Central memory CD4-positive, alpha-beta T cell (primary cell): ENCODE results near the gene LDB3.

Source experiments
- DNase-seq: peaks from one replicate; pipeline ENCODE4 v3.0.0; 2022

Gene LDB3

DNA sequence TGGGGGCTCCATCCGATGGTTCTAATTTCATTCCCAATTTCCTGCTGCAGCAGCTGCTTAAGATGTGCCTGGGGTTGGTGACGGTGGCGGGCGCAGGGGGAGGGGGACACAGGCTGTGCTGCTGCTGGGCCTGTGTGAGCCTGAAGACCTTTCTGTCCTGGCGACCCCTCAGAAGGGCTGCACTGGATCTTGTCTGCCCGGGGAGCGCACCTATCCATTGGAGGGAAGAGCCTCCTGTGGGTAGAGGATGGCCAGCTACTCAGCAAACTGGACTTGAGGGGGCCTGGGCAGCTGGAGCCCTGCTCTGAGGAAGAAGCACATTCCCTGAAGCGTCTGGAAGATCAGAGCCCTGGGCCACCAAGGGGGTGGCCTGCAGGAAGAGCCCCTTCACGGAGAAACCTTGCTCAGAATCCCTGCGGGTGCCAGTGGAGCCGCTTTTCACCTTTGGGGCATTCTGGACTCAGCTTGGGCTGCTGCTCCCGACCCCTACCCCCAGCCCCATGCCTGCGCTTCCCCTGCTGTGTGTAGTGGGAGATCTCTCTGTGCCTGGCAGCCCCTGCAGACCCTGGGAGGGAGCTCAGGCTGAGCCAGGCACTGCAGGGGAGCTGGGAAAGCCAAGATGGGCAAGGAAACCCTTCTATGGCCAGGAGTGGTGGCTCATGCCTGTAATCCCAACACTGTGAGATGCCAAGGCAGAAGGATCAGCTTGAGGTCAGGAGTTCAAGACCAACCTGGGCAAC is 17.8 kb downstream of the LDB3 start:
- no peak for DNase-seq

- no peak for DNase-seq
Observed at GRCh38 chr10:86686972-86687371, 18.7 kb downstream of the LDB3 start.

- no peak for DNase-seq
Observed at GRCh38 chr10:86687750-86688149, 19.4 kb downstream of the LDB3 start.

DNA sequence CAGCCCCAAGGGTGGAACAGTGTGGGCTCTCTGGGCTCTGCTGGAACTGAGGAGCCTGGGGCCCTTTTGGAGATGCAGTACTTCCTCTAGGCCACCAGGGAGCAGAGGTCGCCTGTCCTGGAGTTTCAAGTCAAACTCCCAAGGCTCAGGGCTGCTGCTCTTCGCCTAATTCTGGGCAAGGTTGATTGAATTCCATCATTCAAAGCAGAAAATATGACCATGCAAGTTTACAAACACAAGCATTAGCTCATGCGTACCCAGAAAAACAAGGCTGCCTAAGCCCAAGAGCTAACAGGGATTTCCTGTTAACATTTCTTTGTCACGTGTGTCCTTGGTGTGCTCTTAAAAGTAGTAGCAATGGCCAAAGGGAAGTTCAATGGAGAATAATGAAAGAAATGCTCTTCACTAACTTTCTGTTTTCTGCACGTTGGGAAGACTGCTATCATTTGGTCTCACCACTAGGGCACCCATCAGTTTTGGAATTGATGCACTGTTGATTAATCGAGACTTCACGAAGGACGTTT is 20.1 kb downstream of the LDB3 start:
- peak; percentile 43 for DNase-seq

DNA sequence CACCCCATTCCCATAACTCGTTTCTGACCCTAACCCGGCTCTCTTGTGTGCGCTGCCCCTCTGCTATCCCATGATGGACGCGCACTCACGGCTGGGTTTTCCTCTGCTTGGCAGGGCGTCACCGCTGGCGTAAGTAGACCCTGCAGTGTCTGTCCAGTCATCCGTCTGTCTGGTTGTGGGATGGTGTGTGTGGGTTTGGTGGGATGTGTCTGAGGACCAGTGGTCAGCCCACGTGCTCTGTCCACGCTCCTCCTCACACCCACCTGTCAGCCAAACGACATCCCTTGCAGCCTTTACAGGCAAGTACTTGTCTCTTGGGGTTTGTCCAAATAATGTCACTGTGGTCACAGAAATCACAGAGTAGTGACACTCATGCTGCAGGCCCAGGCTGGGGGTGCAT is 20.8 kb downstream of the LDB3 start:
- DNase-seq = no peak

DNA sequence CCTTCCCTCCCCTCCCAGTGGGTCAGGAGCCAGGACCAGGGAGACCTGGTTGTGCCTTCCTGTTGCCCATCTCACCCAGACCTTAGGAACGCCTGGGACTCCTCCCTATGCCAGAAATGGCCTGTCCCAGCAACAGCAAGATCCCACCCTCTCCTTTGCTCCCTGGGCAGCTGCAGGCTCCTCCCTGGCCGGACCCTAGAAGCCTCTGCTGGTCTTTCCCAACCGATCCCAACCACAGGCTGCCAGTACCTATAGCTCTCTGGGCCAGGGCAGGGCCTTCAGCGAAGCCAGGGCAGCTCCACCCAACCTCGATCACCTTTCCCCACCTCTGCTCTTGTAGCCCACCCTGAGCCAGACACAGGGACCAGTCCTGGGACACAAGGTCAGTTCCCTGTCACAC is 21.9 kb downstream of the LDB3 start:
- no peak for DNase-seq

GRCh38 chr10:86690657-86691084 is 22.4 kb downstream of the LDB3 start:
- no peak for DNase-seq

DNA sequence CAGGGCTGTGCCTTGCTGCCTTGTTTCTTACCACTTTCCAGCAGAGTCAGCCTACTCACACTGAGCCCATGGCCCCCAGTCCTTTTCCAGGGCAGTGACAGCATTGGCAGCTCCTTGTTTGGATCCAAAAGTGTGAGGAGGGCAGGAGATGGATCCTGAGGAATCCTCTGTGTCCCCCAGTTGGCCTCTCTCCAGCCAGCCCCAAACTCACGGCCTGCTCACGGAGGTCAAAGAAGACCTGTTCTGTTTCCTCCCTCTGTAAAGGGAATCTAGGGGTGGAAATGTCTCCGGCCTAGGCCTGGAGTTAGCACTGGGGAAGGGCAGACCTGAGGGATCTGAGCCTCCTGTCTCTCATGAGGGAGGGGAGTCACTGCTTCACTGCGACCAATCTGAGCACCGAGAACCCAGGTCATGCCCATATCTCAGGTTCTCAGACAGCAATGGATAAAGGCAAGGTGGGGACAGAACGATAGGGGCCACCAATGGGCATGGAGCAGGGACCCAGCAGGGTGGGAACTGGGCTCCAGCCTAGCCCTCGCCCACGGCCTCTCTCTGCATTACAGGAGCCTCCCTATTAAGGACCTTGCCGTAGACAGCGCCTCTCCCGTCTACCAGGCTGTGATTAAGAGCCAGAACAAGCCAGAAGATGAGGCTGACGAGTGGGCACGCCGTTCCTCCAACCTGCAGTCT is 23.2 kb downstream of the LDB3 start:
- no peak for DNase-seq

DNA sequence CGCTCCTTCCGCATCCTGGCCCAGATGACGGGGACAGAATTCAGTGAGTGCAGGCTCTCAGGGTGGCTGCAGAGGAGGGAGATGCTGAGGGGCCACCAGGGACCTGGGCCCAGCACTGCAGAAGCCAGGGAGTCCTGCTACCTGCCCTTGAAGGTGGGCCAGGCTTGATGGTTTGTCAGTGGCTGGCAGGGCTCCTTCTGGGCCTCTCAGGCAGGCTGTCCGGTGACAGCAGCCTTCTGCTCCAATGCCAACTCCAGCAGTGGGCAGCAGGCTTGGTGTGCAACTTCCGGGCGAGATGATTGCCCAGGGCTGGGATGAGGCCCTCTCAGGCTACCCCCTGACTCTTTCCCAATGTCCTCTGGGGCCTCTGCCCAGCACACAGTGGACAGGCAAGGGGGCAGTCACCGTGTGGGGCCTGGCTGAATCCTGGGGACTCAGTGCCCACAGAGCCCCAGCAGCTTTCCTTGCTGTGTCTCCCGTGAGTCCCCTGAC is 23.8 kb downstream of the LDB3 start:
- DNase-seq = no peak

GRCh38 chr10:86692664-86693063 is 24.4 kb downstream of the LDB3 start:
- DNase-seq = no peak

DNA sequence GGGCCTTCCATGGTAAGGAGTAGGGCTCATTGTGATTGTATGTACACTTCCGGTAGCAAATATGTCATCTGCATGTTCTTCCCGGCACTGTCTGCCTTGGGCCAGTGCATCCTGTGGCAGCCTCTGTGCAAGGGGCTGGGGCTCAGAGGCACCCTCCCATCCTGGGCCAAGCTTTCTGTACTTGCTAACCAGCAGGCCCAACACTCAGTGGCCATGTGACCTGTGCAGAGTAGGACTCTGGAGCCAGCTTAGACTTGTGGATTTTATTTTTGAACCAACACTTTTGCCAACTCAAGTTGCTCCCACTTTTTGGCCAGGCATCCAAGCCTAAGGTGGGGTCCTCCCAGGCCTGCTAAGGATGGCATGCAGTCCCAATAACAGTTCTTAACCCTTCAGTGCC is 25.0 kb downstream of the LDB3 start:
- no peak for DNase-seq

GRCh38 chr10:86693721-86694369 is 25.5 kb downstream of the LDB3 start:
- DNase-seq = peak; percentile 16

GRCh38 chr10:86698207-86698940 is 30.1 kb downstream of the LDB3 start:
- DNase-seq = no peak

- DNase-seq = no peak
Observed at GRCh38 chr10:86699125-86699524, 30.8 kb downstream of the LDB3 start.

DNA sequence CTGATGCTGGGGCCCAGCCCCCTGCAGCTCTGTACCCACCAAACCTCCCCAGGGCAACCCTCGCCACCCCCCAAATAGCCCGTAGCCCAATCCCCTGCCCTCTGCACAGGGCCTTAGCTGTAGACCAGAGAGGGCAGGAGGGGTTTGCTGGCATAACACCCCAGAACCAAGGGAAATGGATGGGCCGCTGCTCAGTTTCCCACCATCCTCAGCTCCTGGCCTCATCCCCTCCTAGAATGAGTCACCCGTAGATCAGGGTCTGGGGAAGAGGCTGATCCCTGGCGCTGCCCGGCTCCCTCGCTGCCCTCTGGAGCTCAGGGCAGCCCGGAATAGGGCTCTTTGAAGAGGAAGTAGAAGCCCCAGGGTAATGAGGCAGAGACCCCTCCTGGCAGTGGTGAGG is 31.2 kb downstream of the LDB3 start:
- DNase-seq = no peak

DNA sequence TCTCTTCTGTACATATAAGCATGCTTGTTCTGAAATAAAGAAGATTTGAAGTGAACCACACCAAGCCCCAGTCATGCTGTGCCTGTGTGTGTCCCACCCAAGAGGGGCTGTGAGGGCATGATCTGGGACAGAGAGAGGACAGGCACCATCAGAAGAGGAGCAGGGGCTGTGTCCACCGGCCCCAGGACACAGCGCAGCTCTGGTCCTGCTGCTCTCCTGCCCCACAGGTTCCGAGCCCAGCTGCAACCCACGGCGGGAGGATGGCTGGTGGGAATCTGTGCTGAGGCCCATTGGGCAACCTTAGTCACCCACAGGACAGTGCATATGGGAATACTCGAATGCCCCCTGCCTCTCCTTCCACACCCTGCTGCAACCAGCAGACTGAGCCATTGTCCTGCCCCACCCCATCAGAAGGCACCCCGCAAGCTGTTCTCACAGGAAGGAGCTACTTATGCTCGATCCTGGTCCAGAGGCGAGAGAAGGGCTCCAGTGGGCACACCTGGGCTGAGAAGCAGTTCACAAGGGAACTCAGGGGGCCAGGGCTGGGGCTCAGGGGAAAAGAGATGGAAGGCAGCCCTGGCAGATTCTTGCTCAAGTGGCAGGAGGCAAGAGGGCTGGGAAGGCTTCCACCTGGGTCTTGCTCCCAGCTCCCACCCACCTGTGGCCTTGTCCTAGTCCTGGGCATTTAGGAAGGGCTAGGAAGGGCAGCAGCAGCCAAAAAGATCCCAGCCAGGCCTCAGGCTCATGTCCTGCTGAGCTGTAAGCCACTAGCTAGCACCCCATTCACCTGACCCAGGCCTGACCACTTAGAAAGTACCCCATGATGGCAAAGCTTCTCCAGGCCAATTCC is 31.9 kb downstream of the LDB3 start:
- DNase-seq = no peak

DNA sequence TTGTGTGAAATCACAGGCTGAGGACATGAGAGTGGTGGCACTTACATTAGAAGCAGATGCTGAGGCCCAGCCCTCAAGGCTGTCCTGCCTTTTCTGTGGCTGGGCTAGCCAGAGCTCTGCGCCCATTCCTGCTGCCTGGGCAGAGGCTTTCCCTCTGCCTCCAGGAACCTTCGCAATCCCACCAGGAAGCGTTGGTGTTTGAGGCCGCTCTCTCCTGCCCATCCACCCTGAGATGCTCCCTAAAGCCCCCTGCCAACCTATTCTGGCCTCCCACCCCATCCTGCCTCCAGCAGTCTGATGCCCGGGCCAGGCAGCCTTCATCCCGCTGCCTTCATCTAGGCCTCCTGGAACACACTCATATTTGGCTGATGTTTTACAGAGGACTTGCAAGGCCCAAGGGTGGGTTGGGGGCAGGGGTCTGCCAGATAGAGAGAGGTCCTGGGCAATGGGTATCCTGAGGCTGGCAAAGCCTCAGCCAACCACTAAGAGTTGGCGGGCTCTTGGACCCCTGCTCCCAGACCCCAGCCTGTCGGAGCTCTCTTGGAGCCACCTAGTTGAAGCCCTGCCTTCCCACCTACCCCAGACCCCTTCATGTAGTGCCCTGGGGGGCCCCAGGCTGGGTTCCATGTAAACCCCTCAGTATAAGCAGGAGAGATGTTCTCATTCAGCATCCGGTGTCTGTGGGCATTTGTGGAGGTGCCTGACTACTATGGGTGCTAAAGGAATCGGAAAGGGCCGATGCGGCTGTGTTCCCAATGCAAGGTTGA is 32.7 kb downstream of the LDB3 start:
- DNase-seq = no peak

GRCh38 chr10:86703176-86703575 is 34.9 kb downstream of the LDB3 start:
- no peak for DNase-seq

GRCh38 chr10:86705139-86705538 is 36.8 kb downstream of the LDB3 start:
- no peak for DNase-seq

- DNase-seq = no peak
Observed at GRCh38 chr10:86705905-86706304, 37.6 kb downstream of the LDB3 start.

DNA sequence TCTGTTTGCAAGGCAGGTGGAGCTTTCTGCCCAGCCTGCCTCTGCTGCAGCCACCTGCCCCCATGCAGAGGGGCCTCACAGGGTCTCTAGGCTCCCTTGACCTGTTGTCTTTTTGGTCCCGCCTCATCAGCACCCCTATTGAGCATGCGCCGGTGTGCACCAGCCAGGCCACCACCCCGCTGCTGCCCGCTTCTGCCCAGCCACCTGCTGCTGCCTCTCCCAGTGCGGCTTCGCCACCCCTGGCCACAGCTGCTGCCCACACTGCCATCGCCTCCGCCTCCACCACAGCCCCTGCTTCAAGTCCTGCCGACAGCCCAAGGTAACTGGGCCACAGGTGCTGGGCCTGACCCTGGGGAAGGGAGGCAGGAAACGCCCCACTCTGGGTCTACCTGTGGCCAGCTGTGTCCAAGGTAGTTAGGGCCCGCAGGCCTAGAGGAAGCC is 38.1 kb downstream of the LDB3 start:
- DNase-seq = no peak
